Stimulated activated CD4-positive, alpha-beta T cell treated with anti-CD3 and anti-CD28 coated beads, Interleukin-4, amount 100 ng/mL, for 1 hour (primary cell): ENCODE results near the gene PRICKLE4.

Source experiments
- DNase-seq: peaks from one replicate; pipeline ENCODE4 v3.0.0-alpha.2; 2020

Gene PRICKLE4, protein sequence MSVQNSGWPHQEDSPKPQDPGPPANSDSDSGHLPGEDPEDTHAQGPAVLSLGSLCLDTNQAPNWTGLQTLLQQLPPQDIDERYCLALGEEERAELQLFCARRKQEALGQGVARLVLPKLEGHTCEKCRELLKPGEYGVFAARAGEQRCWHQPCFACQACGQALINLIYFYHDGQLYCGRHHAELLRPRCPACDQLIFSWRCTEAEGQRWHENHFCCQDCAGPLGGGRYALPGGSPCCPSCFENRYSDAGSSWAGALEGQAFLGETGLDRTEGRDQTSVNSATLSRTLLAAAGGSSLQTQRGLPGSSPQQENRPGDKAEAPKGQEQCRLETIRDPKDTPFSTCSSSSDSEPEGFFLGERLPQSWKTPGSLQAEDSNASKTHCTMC

GRCh38 chr6:41780551-41781365 lies at the start of gene PRICKLE4:
TSS of gene PRICKLE4 (plus strand) at chr6:41780782. CDS start at chr6:41783474, 2,692 bp downstream.
- no peak for DNase-seq

GRCh38 chr6:41731561-41732086 lies 49.0 kb upstream of the PRICKLE4 start:
- DNase-seq: no peak

- DNase-seq: no peak
Observed at GRCh38 chr6:41732149-41732548, 48.4 kb upstream of the PRICKLE4 start.

- DNase-seq: peak; percentile 53
Observed at GRCh38 chr6:41732591-41733359, 47.8 kb upstream of the PRICKLE4 start.

DNA sequence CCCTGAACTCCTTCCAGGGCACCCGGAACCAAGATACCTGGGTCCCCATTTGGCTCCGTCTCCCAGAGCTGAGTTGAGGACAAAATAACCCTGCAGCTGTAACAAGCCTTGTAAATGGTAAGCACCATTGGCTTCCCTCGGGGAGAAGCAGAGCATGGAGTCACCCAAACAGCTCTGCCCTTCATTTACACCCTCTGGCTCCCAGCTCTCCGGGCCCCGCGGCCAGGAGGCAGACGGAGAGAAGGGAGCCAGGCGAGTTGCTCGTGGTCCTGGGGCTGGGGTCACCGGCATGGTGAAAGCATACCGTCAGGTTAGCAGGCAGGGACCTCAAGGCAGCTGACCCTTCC lies 47.2 kb upstream of the PRICKLE4 start:
- no peak for DNase-seq

DNA sequence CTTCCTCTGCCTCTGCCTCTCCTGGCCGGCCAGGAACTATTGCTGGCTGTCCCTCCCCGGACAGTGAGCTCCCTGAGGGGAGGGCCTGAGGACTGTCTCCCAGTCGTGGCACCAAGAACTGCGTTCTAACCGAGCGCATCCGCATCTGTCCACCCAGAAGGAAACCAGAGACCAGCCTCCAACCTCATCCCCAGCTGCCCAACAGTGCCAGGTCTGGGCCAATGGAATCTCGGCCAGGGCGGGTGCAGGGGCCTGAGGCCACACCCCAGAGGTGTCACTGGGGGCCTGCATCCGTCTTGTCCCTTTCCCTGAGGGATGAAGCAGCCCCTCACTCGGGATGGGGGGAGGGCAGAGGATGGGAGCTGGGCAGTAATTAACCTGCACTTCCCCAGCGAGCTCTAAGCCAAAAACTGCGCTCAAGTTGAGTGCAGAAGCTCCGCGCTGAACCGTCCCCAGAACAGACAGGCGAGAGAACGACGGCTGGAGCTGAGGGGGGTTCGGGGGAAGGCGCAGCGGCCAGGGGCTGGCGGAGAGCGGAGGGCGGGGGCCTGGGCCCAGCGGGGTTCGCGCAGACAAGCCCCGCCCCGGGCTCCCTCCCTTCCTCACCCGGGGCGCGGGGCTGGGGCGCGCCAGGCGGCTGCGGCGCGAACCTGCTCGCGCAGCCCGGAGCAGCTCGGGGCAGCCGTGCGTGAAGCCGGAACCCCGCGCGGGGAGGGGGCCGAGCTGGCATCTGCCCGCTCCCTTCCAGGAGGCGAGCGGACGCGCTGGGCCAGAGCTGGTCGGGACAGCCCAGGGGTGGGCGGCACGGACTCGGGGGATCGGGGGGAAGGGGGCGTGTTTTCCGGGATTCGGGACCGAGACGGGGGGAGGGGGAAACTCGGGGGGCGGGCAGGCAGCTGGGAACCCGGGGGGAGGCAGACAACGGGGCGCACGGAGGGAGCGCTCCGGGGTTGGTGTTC lies 46.6 kb upstream of the PRICKLE4 start:
- DNase-seq: peak; percentile 65

GRCh38 chr6:41734666-41735426 lies 45.7 kb upstream of the PRICKLE4 start:
- DNase-seq: peak; percentile 66

GRCh38 chr6:41735427-41736185 lies 45.0 kb upstream of the PRICKLE4 start, which contains the start of gene TFEB:
TSS of gene TFEB (minus strand) at chr6:41735608. CDS start at chr6:41691213, 44,395 bp downstream.
- DNase-seq: peak; percentile 96

GRCh38 chr6:41736186-41736733 lies 44.3 kb upstream of the PRICKLE4 start:
- DNase-seq: no peak

DNA sequence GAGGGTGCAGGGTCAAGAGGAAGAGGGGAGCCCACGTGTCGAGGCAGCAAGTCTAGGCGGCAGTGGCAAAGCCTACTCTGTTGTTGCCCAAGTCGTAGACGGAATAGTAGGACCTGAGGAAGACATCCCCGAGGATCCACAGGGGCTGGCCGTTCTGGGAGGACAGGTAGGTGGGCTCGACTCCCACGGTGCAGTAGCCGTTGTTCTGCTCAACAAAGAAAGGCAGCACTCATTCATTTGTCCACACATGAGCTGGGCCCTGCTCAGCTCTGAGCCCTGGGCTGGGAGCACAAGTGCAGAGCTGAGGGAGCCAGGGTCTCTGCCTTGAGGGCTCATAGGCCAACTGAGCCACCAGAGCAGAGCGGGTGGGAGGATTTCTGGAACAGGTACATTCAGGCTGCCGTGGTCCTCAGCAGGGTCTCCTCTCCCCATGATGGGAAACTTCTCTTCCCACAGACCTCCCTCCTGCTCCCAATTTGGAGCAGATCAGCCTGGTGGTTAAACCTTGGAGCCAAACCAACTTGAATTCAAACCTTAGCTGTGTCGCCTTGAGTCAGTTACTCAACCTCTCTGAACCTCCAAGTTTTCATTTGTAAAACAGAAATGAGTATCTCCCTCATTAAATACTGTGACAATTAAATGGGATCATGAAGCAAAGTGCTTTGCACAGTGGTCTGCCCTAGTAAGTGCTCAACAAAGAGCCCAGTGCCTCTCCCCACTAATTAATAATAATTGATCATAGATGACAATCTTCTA lies 43.6 kb upstream of the PRICKLE4 start:
- no peak for DNase-seq

DNA sequence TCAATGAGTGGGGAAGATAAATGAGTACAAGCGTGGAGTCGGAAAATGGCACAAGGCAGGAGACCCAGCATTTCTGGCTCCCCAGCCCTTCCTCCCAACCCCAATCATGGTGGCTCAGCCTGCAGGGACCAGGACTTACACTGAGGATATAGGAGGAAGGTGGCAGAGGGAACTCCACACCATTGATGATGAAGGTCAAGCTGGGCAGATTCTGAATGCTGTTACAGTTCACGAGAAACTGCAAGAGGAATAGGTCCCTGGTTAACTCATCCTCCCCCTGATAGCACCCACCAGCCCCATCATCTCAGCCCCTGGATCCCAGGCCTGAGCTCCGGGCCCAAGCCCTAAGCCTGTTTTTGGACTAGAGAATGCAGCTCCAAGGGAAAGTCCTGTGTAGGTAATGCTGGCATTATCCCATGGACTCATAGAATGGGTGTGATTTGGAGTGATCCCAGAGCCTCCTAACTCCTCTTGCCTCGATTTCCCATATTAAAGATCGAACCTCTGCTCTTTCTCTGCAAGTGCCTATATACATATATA lies 42.9 kb upstream of the PRICKLE4 start:
- no peak for DNase-seq

GRCh38 chr6:41739041-41739440 lies 41.5 kb upstream of the PRICKLE4 start:
- DNase-seq: no peak

GRCh38 chr6:41740366-41741162 lies 40.0 kb upstream of the PRICKLE4 start:
- DNase-seq: no peak

DNA sequence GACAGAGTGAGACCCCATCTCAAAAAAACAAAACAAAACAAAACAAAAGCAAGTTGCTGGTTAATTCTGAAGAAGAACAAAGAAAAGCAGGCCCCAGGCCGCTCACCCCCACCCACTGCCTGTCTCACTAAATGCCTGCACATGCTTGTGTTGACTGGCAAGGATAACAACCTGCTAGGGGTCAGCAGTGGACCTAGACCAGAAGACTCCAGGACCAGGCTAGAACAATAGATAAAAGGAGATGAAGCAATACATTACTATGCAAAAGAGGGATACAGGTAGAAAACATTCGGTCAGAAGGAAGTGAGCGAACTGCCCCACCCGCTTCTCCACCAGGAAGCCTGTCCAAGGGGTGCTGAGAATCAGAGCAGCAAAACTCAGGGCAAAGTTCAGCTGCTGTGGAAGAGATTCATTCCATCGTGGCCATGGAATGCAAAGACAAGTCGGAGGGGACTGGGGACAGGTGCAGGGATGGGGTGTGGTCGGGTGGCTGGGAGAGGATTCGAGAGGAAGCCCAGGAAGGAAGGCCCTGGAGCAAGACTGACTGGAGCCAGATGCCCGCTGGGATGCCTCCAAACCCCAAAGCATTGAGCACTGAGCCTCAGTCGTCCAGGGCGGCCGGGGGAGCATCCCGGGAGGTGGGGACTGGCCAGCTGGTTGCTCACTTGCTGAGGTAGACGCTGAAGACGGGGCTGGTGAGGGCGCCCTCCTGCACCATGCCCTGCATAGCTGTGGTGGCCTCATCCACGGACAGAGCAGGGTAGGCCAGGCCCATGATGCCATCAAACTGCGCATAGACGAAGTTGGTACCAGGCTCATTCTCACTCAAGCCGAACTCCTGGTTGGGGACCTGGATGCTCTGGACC lies 38.7 kb upstream of the PRICKLE4 start:
- no peak for DNase-seq

DNA sequence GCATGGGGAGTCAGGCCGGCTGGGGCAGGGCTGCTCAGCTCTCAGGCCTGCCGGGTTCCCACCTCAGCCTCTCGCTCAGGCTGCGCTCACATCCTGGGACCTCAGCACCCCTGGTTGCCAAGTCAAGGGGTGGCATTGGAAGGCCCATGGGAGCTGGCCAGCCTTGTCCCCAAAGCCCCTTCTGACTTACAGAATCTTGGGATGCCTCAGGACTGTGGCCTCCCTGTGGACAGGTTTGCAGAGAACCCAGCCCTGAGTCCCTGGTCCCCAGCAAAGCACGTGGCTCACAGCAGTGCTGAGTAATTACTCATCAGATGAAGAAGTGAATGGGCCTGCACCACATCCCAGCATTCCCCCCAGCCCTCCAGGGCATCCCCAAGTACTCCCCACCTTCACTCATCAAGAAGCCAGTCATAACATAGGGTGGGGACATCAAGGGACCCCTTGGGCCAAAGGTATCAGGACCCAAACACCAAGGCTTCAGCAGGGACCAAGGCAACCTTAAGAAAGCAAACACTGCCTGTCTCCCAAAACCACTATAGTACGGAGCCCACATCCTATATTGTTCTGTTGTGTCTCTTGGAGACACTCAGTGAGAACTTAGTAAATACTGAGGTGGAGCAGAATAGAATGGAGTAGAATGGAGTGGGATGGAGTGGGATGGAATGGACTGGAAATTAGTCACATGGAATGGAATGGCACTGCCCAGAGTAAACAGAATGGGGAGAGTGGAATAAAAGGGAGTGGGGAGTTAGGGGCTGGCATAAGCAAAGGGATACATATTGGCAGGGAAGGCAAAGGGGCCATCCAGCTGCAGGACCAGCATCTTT lies 37.0 kb upstream of the PRICKLE4 start:
- no peak for DNase-seq

GRCh38 chr6:41744236-41744787 lies 36.3 kb upstream of the PRICKLE4 start:
- DNase-seq: no peak
